GM21737 (cell line): ENCODE results near the gene PSMB2.

ENCODE experiments used
- ATAC-seq: cut with Tn5 transposase; IDR thresholded peaks from one replicate; pipeline ENCODE4 v1.9.1; 2021; ENCODE audit warnings: mild to moderate bottlenecking, moderate library complexity; ENCODE audit not compliant: unreplicated experiment

The PSMB2 gene

DNA sequence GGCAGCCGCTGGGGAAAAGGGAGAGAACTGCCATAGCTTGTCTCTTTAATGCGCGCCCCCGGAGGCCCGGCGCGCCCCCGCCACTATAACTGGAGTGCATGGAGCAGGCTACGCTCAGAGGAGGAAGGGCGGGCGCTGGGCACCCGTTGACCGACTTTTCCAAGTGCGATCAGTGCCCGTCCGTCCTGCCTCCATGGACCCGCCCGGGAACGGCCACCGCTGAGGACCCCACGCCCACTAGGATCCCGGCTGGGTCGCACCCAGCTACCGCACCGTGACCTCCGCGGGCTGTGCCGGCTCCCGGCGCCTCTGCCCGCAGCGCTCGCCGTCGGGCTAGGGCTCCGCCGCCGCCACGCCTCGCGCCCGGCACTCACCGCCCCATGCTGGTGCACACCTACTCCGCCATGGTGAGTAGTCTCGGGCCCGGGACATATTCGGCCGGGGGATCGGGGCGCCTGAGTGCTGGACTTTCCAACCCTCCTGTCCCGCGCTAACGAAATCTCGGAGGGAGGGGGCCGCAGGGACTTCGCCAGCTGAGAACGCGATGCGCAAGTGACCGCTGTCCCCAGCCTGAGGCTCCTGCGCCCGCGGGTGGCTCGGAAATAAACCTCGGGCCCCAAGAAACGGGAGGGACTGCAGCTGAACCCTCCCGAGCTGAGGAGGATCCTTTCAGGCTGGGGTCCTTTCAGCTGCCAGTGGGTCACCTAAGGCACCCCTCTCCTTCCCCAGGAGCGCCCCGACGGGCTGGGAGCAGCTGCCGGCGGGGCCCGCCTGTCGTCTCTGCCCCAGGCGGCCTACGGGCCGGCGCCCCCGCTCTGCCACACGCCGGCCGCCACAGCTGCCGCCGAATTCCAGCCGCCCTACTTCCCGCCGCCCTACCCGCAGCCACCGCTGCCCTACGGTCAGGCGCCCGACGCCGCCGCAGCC, 67.9 kb downstream of the PSMB2 start, which contains the start of gene TFAP2E:
TFAP2E (plus strand) TSS at position 117 of the 927 bp plus-strand sequence; CDS start at position 381, 264 bp downstream.
- no peak for ATAC-seq

DNA sequence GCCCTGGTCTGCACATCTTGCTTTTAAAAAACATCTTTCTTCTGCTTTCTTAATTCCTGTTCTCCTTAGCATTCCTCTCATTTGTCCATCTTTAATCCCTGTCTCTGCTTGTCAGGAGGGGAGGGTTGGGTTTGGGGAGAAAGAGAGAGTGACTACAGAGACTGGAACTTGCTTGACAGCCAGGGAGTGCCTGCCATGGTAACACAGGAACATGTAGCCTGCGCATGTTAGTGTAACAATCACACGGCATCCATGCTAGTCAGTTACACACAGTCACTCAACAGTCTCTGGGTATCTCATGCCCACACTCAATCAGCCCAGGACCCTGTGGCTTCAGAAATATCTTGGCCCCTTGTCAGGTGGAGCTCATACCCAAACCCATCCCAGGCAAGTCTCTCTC, 69.0 kb downstream of the PSMB2 start:
- ATAC-seq: no peak

DNA sequence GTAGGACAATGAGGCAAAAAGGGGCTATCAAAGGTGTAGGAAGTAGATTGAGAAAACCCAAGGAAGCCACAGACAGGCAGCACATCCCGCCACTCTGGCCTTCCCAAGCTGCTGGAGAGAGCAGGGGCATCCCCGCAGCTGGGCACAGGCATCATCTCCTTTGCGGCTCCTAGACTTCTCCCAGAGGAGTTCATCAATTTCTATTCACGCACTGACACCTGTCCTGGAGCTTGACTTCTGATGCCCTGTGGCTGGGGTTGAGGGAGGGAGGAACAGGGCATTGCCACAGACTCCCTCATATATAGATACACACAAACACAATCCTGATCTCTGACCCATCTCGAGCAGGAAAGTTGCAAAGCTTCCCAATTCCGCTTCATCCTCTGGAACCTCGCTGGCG, 70.1 kb downstream of the PSMB2 start:
- no peak for ATAC-seq

DNA sequence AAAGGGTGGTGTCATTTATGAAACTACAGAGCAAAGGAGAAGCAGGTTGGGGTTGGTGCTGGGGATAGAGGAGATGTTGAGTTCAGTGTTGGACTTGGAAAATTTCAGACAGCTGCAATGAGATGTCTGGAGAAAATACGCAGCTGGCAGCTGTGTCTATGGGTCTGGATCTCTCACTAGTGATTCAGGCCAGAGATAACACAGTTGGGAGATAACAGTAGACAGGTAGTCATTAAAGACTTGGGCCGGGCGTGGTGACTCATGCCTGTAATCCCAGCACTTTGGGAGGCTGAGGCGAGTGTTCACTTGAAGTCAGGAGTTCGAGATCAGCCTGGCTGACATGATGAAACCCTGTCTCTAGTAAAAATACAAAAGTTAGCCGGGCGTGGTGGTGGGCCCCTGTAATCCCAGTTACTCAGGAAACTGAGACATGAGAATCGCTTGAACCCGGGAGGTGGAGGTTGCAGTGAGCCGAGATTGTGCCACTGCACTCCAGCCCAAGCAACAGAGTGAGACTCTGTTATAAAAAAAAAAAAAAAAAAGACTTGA, 70.7 kb downstream of the PSMB2 start:
- ATAC-seq: no peak

DNA sequence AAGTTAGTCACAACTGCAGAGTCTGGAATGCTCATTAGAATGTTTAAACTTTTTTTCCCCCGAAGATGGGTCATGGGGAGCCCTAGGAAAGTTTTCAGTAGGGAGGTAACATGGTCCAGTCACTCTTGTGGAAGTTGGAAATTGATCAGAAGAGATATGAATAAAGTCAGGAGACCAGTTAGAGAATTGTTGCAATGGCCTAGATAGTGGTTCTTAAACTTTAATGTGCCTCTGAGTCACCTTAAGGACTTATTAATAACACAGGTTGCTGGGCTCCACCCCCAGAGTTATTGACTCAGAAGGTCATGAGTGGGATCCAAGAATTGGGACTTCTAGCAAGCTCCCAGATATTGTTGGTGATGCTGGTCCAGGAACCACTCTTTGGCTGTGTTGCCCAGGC, 71.4 kb downstream of the PSMB2 start:
- ATAC-seq: no peak

DNA sequence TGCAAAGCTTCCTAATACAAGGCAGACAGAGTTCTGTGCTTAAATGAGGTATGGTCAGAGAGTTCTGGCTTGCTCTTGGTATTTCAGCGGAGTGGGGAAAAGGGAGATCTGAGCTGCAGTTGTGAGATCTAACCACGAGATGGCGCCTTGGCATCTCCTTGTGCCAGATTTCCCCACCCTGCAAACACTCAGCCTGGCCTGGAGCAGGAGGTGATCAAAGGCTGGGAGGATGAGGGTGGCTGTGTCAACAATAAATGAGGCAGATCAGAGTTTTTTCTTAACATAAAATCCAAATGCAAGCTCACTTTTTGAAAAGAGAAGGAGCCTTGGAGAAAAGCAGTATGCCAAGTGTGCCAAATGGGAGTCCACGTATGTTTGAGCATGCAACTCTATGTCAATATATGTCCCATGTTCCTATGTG, 72.3 kb downstream of the PSMB2 start:
- ATAC-seq: no peak

DNA sequence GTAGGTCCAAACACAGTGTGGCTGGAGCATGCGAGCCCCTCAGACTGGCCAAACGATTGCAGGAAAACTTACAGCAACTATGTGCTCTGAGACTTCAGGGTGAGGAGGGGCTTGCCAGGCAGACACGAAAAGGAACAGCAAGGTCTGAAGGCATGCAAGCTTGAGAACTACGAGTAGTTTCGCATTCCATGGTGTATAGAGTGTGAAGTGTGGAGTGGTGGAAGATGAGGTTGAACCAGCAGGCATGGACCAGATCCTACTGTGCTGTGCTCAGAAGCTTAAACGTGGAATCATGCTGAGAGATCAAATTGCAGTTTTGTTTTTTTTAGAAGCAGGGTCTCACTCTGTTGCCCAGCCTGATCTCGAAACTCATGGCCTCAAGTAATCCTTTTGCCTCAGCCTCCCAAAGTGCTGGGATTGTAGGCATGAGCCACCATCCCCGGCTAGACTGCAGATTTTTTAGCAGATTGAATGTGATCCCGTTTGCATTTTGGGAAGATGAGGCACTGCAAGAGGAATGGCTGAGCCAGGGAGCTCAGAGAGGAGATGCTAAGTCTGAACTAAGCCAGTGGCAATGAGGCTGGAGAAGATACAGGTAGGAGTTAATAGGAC, 73.3 kb downstream of the PSMB2 start:
- ATAC-seq: no peak

DNA sequence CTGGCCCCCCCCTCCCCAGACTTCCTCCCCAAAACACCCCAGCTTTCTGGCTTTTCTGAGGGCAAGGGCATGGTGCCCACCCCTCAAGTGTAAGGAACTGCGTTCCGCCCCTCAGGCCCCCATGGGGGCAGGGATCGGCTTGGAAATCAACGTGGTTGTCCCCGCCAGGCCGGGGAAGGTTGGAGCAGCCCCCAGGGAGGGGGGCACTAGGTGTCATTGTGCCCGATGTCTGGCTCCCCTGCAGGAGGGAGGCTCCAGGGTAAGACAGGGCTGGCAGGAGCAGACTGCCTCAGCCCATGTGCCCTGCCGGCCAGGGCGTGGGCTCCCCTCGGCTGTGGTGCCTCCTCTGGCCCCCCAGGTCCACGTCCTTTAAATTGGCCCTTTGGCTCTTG, 75.6 kb downstream of the PSMB2 start:
- ATAC-seq: no peak

DNA sequence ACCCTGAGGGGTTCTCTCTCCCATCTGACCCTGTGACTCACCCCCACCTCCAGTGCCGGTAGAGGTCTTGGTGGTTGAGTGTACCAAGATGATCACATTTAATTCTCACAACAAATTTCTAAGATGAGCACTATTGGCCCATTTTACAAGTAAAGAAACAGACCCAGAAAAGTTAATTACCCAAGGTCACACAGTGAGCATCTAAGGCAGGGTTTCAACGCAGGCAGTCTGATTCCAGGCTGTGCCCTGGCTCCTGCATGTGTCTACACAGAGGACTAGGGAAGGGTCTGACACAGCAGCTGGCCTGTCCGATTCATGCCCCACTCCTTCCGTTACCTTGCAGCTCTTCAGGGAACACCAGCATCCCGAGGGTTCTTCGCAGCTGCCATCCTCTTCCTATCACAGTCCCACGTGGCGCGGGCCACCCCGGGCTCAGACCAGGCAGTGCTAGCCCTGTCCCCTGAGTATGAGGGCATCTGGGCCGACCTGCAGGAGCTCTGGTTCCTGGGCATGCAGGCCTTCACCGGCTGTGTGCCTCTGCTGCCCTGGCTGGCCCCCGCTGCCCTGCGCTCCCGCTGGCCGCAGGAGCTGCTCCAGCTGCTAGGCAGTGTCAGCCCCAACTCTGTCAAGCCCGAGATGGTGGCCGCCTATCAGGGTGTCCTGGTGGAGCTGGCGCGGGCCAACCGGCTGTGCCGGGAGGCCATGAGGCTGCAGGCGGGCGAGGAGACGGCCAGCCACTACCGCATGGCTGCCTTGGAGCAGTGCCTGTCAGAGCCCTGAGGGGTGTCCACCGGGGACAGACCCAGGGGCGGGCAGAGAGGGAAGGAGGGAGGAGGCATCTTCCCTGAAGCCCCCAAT, 76.2 kb downstream of the PSMB2 start:
- no peak for ATAC-seq

DNA sequence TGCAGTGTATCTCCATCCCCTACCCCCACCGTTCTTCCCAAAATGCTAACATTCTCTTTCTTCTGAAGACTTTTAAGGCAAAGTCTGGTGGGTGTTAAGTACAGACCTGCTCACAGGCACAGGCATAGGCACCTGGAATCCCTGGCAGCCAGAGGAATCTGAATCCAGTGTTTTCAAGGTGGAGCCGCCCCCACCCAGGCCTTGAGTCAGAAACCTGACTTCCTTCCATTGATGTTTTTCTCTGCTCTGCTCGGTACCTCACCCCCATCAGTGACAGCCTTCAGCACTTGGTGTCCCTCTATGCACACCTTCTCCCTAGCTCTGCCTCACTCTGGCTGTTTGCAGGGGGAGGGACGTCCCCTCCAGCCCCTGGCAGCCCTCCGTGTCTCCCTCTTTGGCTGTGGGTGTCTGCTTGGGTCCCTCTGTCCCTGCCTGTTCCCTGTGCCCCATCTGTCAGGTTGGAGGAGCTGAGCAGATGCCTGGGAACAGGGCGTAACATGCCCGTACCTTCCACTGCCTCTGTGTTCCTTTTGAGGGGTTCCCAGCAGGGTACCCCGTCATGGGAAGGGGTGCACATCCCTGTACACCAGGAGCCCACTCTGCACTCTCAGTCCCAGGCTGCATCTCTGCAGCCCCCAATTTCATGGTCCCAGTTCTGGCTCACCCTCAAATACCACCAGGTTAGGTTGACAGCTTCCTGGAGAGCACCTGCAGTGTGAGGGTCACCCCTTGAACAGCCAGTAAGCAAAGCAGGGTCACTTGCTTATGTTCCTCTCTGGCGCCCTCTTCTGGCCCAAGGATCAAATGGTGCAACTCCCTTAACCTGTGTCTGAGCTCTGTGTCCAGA, 77.1 kb downstream of the PSMB2 start:
- ATAC-seq: no peak

DNA sequence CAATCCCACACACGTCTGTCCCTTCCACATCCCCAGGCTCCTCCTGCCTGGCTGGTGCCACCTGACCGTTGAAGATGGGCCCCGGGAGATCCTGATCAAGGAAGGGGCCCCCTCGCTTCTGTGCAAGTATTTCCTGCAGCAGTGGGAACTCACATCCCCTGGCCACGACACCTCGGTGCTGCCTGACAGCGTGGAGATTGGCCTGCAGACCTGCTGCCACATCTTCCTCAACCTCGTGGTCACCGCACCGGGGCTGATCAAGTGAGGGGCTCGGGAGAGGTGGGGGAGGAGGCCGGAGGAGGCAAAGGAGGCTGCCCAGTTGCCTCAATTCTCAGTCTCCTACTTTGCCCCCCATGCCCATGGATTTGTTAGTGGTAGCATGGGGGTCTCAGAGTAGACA, 78.2 kb downstream of the PSMB2 start:
- no peak for ATAC-seq

DNA sequence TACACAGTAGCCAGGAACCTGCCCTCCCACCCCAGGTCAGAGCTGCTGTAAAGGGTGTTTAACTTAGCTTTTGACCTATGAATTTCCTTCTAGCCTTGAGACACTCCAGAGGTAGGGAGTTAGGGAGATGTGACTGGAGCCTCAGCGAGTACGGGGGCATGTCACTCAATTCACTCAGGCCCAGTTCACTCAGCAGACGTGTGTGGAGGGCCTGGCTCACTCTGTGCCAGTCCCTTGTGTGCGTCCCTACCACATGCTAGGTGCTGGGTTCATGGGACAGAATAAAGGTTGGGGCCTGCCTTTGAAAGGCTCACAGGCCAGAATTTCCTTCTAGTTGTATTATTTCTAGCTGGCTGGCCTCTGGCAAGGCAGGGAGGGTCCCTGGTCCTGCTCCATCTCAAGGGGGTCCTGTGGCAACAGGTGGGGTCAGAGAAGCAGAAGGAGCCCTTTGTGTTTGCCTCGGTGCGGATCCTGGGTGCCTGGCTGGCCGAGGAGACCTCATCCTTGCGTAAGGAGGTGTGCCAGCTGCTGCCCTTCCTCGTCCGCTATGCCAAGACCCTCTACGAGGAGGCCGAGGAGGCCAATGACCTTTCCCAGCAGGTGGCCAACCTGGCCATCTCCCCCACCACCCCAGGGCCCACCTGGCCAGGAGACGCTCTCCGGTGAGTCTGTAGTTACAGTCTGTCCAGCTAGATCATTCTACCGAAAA, 79.2 kb downstream of the PSMB2 start:
- no peak for ATAC-seq

DNA sequence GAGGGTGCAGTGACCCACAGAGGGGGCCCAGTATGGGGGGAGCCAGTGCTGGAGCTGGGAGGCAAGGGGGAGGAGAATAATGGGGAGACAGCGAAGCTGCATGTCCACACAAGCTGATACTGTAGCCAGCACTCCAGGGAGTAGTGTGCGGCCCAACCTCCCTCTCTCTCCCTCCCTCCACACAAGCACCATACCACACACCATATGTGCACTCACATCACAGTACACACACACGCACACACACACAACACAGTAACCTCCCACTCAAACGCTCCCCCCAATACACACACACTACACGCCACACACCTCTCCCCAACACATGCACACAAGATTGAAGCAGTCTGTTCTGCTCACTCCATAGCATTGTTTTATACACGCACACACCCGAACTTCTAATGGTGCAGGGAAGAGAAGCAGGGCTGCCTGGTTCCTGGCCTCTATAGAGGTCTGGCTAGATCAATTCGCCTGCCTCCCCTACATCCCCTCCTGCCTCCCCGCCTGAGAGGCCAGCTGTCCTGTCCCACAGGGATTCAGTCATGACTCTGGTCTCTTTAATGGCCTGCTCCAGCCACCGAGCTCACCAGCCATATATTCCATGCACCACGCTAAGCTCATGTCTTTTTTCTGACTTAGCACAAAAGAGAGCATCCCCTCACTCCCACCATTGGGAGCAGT, 79.9 kb downstream of the PSMB2 start:
- ATAC-seq: no peak

DNA sequence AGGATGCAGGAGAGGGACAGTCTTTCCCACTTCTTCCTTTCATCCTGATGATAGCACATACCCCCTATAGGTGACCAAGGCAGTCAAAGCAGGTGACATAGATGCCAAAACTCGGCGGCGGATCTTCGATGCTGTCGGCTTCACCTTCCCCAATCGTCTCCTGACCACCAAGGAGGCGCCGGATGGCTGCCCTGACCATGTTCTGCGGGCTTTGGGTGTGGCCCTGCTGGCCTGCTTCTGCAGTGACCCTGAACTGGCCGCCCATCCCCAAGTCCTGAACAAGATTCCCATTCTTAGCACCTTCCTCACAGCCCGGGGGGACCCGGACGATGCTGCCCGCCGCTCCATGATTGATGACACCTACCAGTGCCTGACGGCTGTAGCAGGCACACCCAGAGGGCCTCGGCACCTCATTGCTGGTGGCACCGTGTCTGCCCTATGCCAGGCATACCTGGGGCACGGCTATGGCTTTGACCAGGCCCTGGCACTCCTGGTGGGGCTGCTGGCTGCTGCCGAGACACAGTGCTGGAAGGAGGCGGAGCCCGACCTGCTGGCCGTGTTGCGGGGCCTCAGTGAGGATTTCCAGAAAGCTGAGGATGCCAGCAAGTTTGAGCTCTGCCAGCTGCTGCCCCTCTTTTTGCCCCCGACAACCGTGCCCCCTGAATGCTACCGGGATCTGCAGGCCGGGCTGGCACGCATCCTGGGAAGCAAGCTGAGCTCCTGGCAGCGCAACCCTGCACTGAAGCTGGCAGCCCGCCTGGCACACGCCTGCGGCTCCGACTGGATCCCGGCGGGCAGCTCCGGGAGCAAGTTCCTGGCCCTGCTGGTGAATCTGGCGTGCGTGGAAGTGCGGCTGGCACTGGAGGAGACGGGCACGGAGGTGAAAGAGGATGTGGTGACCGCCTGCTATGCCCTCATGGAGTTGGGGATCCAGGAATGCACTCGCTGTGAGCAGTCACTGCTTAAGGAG, 80.8 kb downstream of the PSMB2 start:
- no peak for ATAC-seq

DNA sequence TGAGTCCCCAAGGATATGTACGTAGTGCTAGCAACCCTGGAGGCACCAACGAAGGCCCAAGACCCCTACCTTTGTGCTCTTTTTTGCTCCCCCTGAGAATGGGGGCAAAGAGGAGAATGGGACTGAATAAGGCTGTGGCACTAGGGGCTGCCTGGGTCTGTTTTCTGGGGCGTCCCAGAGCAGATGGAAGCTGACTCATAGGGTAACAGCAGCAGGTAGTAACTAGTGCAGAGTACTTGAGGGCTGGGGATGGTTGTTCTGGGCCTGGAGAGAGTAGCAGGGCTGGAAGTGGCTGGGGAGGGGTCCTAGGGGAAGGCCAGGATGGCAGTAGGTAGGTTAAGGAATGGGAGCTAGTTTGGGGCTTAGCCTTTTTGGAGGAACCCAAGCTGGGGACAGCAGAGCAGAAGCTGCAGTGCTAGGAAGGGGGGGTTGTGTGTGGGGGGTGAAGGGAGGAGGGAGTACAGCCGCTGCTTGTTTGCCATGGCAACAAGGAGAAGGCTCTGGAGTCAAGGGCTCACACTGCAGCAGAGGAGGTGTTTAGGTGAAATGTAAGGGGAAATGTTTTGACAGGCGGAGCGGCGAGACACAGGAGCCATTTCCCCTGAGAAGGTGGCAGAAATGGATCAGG, 81.9 kb downstream of the PSMB2 start:
- no peak for ATAC-seq

DNA sequence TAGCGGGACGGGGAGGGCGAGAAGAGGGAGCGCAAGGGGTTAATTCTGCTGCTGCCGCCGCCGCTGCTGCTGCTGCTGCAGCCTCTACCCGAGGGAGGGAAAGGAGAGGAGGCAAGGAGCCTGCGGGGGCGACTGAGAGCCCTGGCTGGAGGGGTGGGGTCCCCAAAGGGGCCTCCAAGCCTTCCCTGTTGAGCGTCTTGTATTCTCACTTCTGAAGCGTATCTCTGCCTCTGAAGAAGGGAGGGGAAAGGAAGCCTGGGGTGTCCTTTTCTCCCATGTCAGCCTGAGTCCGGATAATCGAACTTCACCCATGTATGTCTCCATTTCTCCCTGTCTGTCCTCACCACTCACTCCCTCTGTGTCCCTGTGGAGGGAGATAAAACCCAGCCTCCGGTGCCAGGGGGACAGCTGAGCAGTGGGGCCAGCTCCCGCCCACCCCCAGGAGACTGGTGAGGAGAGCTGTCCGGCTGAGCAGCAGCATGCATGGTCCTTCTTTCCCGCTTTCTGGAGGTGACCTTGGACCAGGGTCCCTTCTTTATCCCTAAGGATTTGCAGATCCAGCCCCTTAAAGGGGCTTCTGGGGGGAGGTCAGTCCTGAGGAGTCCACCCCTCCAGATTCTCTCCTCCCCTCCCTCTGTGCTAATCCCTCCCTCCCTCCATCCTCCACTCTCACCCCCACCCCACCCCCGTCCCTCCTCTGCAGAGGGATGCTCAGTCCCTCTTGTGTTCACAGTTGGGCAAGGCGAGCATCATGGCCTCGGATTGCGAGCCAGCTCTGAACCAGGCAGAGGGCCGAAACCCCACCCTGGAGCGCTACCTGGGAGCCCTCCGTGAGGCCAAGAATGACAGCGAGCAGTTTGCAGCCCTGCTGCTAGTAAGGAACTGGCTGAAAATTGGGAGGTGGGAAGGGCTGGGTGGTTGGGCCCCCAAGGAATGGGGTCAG, 82.7 kb downstream of the PSMB2 start:
- ATAC-seq: no peak
